Measurements from ENCODE around the gene LYST.

DNA sequence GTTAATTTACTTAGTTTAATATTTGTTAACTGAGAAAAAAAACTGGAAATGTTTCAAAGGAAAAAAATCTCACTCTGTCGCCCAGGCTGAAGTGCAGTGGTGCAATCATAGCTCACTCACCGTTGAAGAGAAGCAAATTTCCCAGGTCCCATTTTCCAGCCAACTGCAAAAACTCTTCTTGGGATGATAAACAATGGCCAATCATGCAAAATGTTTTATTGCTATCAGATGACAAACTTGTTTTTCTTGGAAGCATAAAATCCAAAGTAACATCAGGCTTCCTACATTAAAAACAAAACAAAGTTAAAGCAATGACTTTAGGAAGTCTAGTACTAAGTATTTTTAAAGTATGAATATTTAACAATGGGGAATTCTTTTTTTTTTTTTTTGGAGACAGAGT lies 84.9 kb downstream of the LYST start:
- TF ChIP-seq CREB1 (IDR thresholded peaks at IDR 0.05; ENCODE audit: low read depth) (no peak), HCFC1 (IDR thresholded peaks at IDR 0.05; ENCODE audit: low read length) (no peak), SPI1 (IDR thresholded peaks at IDR 0.05; ENCODE audit: borderline replicate concordance, insufficient read depth, low read depth, low read length) (no peak), MXI1 (IDR thresholded peaks at IDR 0.05; ENCODE audit: low read depth, low read length) (no peak), IKZF1 (conservative IDR thresholded peaks at IDR 0.05) (no peak), POLR2AphosphoS2 (IDR thresholded peaks at IDR 0.05; ENCODE audit: low read depth, low read length) (no peak), NR2C2 (IDR thresholded peaks at IDR 0.05; ENCODE audit: borderline replicate concordance, control insufficient read depth, insufficient read length, low read depth) (no peak), EZH2 (IDR thresholded peaks at IDR 0.05; ENCODE audit: borderline replicate concordance, control insufficient read depth, low read depth, low read length) (no peak), SMC3 (IDR thresholded peaks at IDR 0.05; ENCODE audit: borderline replicate concordance, low read length) (no peak)
